GM21825 (cell line): ENCODE measurements around the gene DOK4.
"Not testable (repeated sequence)": the region's sequence is repeated elsewhere in the genome, so short reads cannot be mapped to it uniquely, and the experiment has no call there.

Experiments used
- ATAC-seq: cut with Tn5 transposase; IDR thresholded peaks from one replicate; pipeline ENCODE4 v1.9.1; 2021; ENCODE audit warnings: mild to moderate bottlenecking, moderate library complexity; ENCODE audit not compliant: unreplicated experiment

Gene DOK4

GRCh38 chr16:57503366-57503765 is 17.1 kb upstream of the DOK4 start:
- no peak for ATAC-seq

GRCh38 chr16:57502048-57502775 is 15.9 kb upstream of the DOK4 start:
- ATAC-seq = no peak

GRCh38 chr16:57501492-57501891 is 15.2 kb upstream of the DOK4 start:
- no peak for ATAC-seq

DNA sequence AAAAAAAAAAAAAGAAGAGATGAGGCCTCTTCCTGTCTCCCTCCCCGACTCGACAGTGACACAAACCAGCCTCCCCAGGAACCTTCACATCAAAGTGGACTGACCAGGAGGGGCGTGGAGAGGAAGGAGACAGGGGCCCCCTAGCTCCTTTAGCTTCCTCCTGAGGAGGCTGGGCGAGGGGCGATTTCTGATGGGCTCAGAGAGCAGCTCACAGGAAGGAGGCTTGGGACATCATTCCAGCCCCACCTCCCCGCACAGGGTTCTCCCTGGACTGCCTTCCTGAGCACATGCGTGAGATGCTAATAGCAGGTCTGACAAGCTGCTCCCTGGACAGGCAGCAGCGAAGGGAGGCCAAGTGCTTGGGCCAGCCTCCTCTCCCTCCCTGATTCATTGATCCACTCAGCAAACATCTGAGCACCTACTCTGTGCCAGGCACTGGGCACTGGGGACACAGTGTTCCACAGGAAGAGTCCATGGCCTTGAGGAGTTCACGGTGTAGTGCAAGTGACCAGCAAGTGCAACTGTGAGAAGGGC is 14.4 kb upstream of the DOK4 start:
- no peak for ATAC-seq

DNA sequence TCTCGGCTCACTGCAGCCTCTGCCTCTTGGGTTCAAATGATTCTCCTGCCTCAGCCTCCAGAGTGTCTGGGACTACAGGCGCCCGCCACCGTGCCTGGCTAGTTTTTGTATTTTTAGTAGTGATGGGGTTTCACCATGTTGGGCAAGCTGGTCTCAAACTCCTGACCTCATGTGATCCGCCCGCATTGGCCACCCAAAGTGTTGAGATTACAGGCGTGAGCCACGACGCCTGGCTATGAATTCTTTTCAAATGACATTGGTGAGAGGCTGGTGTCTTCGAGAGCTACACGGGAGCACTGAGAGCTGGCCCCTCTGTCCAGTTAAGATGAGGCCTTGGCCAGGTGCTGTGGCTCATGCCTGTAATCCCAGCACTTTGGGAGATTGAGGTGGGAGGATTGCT is 13.6 kb upstream of the DOK4 start:
- not testable (repeated sequence) for ATAC-seq

DNA sequence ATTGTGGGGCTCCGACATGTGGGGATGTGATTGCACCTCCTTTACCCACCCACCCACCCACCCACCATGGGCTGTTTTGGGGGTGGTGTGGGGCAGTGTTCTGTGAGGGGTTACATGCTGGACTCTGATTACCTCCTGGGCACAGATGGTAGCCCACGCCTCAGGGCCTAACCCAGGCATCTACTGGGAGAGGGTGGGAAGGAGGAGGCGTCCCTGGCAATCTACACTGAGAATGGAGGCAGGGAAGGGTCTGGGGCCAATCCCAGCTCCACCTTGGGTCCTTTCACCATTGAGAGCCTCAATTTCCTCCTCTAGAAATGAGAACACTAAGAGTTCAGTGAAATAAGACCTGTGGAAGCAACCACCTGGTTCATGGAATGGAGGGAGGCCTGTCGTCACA is 11.7 kb upstream of the DOK4 start:
- no peak for ATAC-seq

- ATAC-seq = no peak
These were observed 10.8 kb upstream of the DOK4 start for GRCh38 chr16:57497121-57497520.

- no peak for ATAC-seq
These were observed 7.5 kb upstream of the DOK4 start for GRCh38 chr16:57493767-57494166.

DNA sequence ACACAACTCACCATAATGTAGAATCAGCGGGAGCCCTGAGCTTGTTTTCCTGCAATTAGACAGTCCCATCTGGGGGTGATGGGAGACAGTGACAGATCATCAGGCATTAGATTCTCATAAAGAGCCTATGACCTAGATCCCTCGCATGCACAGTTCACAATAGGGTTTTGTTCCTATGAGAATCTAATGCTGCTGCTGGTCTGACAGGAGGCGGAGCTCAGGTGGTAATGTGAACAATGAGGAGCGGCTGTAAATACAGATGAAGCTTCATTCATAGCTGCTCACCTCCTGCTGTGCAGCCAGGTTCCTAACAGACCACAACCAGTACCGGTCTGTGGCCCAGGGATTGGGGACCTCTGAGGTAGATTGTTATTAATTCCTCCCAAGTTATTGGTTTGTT is 2.9 kb upstream of the DOK4 start:
- ATAC-seq = no peak

DNA sequence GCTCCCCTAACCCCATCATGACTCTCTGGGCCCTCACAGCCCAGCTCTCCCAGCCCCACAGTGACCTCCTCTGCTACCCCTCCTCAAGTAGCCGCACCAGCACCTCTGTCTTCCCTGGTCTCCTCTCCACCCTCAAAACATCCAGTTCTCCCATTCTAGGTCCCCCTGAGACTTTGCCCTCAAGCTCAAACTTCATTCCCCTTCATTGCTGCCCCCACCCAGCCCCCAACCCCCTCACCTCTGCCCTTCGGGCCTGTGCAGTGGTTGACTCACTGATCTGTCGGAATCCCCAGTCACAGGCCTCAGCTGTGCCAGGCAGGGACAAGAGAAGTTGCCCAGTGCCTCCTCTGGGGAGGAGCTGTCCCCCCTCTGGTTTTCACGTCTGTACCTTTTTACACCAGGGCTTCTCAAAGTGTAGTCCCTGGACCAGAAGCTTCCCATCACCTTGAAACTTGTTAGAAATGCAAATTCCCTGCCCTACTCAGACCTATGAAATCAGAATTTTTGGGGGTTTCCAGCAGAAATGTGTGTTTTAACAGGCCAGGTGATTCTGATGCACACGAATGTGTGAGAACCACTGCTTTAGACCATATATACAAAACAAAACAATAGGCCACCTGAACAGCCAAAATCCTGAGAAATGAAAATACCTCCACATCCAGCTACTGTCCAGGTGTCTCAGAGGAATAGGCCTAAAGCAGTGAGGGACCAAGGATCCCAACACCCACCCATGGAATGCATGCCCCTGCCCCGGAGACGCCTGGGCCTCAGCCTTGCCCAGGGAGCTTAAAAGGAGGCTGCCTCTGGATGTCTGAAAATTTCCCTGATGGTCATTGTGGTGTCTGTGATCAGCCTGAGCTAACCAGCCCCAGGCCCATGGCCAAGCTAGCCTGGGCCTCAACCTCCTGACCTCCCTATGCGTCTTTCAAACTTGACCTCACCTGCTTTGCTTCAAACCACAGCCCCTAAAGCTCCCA is 853 bp upstream of the DOK4 start:
- no peak for ATAC-seq

- ATAC-seq = no peak
These were observed 990 bp downstream of the DOK4 start for GRCh38 chr16:57485091-57485915.

DNA sequence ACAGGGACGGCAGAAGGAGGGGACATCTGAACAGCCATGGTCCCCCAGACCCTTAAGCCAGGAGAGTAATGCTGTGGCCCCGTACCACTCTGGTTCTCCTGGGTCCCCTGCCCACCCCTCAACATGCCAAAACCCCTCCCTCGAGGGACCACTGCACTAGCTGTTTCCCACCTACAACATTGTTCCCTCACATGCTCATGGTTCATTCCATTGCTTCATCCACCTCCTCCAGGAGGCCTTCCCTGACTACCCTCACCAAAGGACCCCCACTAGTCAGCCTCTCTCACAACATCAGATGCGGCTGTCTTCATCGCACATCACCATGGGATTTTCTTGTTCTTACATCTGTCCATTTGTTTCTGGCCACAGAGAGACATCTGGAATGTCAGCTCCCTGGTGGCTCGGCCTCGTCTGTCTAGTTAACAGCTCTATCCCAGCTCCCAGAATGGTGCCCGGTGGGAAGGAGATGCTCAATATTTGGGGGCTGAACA is 1.7 kb downstream of the DOK4 start:
- ATAC-seq = no peak

DNA sequence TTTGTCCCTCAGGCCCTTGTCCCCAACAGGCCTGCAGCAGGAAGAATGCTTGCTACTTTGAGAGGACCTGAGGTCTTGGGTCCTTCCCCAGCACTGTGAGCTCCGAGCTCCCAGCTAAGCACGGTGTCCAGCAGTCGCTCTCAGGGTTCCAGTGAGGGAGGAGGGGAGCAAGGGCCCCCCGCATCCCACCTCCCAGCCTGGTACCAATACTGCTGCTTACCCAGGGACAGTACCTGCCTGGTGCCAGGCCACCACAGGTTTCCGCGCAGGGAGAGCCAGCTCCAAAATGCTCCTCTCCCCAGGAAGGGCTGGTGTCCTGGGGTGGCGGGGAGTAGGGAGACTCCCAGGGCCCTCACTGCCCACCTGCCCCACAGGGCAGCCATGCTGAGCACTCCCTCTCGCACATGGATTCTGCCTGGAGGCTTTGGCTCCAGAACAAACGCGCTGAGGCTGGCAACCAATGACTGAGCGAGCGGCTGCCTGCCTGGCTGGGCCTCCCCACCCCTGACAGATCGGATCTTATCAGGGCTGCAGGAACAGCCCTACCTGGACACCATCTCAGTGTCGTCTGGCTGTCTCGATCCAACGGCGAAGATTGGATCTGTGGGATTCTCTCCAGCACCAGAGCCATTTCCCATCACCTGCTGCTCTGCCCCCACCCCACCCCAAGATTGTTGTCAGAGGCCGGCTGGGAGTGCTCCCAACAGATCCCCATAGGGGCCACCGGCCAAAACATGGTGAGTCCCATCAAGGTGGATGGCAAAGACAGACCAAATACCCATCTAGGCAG is 2.4 kb downstream of the DOK4 start:
- no peak for ATAC-seq

DNA sequence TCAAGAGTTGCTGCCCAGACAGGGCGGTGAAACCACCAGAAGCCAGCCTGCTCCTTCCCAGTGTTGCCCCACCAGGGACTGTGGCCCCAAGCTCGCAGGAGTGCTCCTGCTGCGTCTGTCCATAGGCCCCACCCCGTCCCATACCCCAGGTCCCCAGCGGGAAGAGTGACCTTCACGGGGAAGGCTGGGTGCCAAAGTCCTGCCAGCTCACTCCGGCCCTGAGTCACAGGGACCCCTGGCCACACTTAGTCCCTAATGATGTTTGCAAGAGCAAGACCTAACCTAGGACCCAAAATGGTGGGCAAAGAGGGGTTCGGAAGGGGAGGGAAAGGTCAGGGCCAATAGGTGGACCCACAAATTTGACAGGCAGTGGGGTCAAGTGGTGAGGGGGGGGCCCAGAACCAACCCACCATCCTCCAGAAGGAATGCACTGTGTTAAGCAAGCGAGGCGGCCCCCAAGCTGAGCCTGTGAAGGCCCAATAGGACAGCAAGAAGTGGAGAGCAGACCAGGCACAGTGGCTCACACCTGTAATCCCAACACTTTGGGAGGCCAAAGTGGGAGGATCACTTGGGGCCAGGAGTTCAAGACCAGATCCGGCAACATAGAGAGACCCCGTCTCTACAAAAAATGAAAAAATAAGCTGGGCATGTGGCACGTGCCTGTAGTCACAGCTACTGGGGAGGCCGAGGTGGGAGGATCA is 3.3 kb downstream of the DOK4 start:
- ATAC-seq = no peak

DNA sequence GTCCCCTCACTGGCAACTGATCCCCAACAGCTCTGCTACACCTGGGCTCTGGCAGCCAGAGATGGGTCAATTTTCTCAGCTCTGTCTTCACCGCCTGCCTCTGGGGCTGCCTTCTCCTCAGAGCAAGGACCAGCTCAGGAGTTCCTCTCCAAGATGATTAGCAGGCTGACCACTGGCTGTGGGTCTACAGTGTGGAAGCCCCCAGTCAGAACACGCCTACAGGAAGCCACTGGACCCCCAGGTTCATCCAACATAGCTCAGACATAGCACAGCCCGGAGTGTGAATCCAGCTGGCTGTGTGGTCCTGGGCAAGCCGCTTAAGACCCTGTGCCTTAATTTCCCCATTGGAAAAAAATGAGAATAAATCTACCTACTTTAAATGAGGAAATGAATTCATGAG is 4.9 kb downstream of the DOK4 start:
- no peak for ATAC-seq

- no peak for ATAC-seq
These were observed 5.5 kb downstream of the DOK4 start for GRCh38 chr16:57480754-57481230.

GRCh38 chr16:57479976-57480753 is 6.1 kb downstream of the DOK4 start:
- no peak for ATAC-seq

DNA sequence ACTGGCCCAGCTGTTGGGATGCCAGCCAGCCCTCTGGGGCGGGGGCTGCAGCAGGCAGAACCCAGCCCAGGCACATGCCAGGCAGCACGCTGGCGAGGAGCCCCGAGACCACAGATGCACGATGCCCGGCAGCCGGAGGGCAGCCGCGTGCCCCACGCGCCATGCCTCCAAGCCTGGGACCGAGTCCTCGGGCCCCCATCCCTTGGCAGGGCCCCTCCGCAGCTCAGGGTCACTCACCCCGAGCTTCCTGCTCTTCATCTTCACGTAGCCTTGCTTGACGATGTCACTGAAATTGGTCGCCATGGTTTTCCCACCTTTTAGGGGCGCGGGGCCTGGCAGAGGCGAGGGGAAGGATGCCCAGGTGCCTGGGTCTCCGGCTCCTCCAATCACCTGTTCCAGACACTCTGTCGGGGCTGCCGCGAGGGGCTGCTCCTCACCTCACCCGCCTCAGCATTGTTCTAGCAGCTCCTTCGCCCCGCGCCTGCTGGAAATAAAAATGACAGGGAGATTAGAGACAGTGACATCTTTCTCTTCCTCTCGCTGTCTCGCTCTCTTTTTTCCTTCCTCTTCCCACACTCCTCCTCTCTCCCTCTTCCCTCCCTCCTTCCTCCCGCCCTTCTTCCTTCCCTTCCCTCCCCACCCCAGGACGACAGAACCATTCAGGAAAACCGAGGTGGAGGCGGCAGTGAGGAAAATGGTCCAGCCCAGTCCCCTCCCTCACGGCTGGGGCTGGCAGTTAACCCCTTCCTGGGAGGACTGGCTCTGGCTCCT is 6.9 kb downstream of the DOK4 start:
- ATAC-seq = no peak
